Testis (tissue), 2 donors: ENCODE data around the gene ACSF2.

ENCODE experiments used
- CTCF ChIP-seq, 3 experiments: fragments of 450-650 bp in 2 of 3; fragments of 200-600 bp in 1 of 3; sonication (generic) in 1 of 3; IDR thresholded peaks; one replicate each; pipeline ENCODE4 v1.5.1; 2016 to 2019; ENCODE audit warnings: antibody characterized with exemption in 3 of 3, mild to moderate bottlenecking in 2 of 3, moderate library complexity in 1 of 3
- POLR2A ChIP-seq: fragments of 450-650 bp; IDR thresholded peaks from one replicate; pipeline ENCODE4 v1.6.1; 2017; ENCODE audit warnings: antibody characterized with exemption, mild to moderate bottlenecking, moderate library complexity

DNA sequence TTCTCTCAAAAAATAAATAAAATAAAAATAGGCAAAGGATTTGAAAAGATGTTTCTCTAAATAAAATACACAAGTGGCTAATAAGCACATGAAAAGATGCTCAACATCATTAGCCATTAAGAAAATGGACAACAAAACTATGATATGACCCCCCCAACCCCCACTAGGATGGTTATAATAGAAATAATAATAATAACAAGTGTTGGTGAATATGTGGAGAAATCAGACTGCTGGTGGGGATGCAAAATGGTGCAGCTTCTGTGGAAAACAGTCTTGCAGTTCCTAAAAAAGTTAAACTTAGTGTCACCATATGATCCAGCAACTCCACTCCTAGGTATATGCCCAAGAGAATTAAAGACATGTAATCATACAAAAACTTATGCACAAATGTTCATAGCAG lies 73.3 kb downstream of the ACSF2 start:
- no peak for TF ChIP-seq CTCF (IDR thresholded peaks at IDR 0.05)
- TF ChIP-seq POLR2A: no peak
